Epidermal melanocyte (primary cell): ENCODE data around the gene KAT7.

ENCODE experiments used
- DNase-seq: peaks from one replicate; pipeline ENCODE4 v3.0.0; 2011; ENCODE audit warnings: low spot score; ENCODE audit not compliant: insufficient read length

Gene KAT7

DNA sequence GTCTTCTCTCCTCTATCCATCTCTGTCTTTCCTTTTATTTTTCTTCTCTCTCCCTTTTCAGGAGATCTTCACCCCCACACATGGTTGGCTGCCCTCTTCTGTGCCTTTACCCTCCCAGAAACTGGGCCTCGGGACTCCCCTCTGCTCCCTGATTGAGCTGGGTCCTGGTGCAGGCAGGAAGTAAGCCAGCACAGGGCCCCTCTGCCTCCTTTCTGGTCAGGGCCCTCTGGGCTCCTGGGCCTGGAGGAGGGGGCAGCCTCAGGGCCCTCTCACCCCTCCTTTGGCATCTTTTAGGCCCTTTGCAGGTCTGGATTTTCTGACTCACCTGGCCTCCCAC lies 80.5 kb downstream of the KAT7 start:
- no peak for DNase-seq

DNA sequence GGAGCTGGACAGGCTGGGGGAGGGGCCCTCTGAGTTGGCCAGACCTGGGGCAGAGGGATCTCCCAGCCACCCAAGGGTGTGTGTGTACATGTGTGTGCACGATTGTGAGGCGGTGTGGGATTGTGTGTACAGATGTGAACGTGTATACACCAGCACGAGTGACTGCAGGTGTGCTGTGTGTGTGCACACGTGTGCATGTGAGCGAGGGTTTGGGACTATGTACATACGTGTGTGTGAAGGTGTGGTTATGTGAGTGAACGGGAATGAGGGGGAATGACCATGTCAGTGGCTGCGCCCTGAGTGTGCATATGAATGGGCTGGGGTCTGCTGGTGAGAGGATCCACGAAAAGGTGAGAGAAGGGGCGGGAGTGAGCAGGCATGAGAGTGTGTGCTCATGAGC lies 81.8 kb downstream of the KAT7 start:
- DNase-seq: no peak

DNA sequence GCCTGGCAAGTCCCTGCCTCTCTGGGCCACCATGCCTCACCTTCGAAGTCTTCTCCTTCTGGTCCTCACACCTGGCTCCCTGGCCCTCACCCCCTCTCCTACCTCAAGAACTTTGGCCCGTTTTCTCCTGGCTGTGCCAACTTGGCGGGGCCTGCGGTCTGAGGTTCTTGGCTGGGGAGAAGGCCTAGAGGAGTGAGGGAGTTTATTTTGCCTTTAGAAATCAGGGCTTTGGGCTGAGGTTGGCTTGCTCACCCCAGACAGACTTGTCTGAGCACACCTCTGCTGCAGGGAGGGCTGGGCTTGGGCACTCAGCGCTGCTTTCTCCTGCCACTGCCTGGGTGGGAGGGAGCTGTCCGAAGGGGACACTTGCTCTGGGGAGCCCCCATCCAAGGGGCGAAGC lies 82.7 kb downstream of the KAT7 start:
- DNase-seq: no peak

DNA sequence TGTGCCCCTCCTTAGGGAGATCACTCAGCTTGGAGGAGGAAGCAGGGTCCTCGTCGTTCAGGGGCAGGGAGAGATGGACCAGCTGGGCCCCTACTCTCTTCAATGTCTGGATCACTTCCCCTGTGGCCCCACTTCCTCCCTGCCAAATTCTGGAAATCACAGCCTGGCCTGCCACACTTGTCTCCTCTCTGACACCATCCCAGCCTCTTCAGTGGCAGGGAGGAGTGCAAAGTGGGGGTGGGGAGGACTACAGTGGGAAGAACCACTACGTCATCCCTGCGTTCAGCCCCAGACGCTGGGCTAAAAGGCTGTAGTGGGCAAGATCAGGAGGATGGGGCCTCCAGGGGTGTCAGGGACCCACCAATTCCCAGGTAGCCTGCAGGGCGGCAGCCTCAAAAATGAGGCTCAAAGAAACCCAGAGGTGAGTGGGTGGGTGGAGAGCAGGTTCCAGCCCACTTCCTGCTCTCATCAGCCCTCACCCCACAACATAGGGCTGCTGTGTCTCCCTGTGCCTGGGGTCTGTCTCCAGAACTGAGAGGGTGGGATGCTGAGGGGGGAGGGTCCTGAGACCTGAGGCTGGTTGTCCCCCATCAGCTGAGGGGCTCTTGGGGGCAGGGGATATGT lies 84.4 kb downstream of the KAT7 start:
- no peak for DNase-seq

DNA sequence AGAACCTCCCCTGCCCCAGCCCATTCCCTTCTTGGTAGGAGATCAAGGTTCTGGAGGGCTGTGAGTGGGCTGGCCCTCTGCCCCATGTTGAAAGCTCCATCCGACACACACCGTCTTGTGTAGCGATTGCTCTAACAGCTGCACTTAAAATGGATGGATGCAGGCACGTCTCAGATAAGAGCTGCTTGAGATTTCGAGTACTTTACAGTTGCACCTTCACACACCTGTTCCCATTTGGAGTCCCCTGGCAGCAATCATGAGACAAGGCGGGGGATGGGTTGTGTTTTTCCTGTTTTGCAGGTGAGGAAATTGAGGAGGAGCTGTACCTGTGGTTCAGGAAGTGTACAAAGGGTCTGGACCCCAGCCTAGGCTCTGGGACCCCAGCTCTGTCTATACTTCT lies 85.0 kb downstream of the KAT7 start:
- DNase-seq: no peak

DNA sequence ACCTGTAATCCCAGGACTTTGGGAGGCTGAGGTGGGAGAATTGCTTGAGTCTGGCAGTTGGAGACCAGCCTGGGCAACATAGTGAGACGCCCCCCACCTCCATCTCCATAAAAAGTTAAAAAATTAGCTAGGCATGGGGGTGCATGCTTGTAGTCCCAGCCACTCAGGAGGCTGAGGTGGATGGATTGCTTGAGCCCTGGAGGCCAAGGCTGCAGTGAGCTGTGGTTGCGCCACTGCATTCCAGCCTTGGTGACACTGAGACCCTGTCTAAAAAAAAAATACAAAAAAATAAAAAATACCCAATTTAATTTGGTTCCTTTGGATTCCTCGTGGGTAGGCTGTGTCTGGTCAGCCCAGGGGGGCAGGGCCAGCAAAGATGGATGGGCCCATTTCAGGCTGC lies 85.4 kb downstream of the KAT7 start:
- no peak for DNase-seq

DNA sequence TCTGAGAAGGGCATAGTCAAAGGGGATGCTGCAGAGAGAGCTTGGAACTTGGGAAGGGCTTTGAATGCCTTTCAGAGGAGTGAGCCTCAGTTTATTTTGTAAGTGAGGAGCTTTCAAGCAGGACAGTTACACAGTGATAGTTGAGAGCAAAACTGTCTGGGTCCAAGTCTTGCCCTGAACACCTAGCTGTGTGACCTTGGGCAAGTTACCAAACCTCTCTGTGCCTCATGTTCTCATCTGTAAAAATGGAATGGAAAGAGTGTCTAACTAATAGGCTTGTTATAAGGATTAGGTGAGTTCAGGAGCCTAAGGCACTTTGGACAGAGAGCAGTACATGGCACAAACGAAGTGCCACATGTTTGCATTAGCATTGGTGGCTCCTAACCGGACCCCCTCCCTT lies 86.4 kb downstream of the KAT7 start:
- DNase-seq: no peak

DNA sequence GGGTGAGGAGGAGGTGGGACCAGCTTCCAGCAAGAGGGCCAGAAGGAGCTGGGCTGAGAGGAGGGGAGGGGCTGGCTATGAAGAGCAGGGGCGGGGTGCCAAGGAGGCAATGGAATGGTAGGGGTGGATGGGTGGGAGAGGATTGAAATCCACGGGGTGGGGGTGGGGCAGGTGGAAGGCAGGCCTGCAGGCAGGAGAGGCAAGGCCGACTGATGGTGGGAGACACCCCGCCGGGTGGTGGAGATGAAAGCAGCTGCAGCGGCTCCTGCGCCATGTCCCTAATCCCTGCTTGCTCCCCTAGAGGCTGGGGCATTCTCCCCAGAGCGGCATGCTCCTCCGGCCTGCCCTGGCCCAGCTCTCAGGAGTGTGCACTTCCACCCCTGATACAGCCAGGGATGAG lies 87.2 kb downstream of the KAT7 start:
- no peak for DNase-seq

DNA sequence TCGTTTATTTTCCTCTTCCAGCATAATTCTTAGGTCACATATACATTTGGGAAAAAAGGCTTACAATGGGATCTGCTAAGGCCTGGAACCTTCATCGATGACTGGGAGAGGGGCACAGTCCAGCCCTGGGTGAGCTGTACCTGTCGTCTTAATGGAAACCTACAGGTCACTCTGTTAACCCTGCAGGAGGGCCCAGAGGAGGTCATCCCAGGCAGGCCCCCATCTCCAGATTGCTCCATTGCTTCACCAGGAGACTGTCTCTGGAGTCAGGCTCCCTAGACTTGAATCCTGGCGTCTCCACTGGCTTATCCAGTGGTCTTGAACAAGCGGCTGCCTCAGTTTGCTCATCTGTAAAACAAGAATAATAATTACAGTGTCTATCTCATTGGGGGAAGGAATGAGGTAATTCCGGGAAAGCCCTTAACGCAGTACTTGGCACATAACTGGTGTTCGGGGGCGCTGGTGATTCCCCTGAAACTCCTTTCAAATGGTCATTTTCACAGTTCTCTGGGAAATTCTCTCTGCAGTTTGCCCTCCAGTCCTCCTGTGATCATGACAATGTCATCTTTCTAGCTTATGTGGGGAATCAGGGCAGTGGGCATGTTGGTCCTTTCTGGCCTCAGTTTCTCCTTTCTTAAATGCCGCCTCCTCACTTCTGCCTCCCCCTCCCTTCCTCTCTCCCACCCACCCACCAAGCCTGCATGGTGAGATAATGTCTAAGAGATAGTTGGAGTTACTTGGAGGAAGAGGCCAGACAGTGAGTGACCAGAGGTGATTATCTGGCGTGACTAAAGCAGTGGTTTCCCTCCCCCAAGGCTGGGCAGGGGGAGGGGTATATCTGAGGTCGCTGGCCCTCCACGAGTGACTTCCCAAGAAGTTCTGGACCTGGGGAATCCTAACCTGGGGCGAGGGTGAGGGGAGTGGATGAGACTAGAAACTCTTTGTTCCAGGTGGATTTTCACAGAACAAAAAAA lies 90.7 kb downstream of the KAT7 start:
- DNase-seq: no peak

DNA sequence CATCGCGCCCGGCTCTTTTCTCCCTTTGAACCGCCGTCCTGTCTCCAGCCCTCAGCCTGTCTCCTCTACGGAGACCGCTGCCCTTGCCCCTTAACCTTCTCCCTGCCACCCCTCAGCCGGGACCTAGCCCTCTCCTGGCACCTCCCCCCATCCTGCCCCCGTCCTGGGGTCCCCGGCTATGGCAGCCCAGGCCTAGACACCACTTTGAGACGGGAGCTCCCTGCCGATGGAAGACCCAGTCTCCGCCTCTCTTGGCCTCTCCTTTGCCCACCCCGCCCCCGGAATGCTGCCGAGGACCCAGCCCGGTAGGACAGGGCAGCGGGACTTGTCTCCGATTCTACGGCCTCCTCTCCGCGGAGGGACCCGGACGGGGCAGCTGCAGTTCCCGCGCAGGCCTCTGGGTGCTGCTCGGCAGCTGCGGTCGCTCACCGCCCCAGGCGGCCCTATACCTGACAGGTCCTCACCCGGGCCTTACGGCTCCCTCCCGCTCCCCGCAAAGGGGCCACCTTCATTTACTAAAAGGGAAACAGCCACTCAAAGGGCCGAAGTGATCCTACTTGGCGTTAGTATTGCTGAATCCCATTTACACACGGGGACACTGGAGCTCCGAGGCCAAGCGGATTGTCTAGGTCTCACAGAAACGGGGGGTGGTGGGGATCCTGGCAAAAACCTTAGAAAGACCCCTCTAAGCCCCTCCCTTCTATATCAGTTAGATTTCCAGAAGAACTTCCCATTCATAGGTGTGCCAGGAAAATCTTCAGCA lies 92.0 kb downstream of the KAT7 start:
- peak; percentile 93 for DNase-seq

DNA sequence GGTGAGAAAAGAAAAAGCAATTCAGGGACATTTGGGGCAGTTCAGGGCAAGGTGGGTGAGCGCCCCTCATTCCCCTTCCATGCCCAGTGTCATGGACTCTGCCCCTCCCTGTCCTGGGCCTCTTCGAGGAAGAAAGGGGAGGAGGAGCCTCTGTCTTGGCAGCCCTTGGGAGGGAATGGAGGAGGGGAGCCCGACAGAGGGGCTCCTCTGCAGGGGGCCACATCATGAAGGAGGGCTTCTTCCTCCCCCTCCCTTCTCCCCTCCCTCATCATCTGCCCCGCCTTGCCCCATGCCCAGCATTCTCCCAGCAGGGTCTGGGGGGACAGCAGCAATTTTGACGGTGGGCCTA lies 92.5 kb downstream of the KAT7 start:
- no peak for DNase-seq

DNA sequence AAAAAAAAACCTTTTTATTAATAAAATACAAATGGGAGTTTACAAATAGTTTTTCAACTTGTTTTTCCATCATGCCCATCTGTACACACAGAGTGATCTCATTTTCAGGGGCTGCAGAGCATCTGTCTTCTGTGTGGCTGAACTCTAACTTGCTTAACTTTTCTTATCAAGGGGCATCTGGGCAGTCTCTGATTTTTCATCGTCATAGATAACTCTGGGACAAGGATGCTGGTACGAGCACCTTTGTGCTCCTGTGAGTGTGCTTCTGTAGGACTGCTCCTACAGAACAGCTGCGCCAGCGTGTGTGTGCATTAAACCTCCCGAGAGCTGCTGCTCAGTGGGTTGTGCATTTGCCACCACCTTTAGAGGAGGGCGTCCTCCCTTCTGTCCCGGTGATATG lies 94.0 kb downstream of the KAT7 start:
- no peak for DNase-seq
